ENCODE measurements around the gene DLGAP4.

DLGAP4 gene

DNA sequence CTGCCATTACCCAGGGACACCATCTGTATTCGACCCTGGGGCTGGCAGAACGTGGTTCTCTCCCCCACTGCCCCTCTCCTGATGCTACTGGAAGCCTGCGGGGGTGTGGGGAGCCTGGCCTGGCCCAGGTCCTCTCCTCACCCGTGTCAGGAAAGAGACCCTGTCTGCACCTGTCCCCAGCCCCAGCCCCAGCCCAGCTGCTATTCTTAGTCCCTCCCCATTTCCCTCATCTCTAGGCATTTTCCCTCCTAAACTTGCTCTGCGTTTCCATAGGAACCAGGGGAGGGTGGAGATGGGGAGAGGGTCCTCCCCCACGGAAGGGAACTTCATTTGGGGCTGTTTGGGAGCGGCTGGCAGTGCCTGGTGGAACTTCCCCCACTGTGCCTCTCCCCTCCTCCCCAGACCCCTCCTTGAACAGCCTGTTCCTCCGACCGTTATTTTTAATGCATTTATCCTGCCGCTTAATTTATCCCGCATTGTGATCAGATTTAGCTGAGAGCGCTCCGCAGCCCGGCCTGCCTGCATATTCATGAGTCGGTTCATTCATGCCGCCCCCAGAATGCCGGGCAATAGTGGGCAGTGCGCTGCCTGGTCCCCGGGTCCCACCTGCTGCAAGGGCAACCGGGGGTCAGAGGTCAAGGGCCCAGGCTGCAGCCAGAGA is 31.8 kb upstream of the DLGAP4 start:
- no peak for DNase-seq (ENCODE audit: low read depth)

DNA sequence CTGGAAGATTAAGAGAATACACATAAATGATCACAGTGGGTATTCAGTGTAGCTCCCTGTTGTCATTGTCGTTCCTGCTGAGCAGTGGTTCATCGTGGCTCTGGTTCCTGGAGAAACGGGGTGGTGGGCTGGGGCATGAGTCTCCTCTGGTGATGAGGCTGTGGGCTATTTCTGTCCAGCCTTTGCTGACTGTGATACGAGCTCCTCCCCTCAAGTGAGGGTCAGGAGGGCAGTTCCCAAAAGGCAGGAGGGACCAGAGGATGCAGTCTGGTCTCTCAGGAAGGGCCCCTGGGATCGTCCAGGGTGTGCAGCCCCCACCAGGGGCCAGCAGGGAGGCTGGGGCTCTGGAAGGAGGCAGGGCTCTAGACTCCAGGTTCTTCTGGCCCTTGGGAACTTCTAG is 31.1 kb upstream of the DLGAP4 start:
- no peak for DNase-seq (ENCODE audit: low read depth)

DNA sequence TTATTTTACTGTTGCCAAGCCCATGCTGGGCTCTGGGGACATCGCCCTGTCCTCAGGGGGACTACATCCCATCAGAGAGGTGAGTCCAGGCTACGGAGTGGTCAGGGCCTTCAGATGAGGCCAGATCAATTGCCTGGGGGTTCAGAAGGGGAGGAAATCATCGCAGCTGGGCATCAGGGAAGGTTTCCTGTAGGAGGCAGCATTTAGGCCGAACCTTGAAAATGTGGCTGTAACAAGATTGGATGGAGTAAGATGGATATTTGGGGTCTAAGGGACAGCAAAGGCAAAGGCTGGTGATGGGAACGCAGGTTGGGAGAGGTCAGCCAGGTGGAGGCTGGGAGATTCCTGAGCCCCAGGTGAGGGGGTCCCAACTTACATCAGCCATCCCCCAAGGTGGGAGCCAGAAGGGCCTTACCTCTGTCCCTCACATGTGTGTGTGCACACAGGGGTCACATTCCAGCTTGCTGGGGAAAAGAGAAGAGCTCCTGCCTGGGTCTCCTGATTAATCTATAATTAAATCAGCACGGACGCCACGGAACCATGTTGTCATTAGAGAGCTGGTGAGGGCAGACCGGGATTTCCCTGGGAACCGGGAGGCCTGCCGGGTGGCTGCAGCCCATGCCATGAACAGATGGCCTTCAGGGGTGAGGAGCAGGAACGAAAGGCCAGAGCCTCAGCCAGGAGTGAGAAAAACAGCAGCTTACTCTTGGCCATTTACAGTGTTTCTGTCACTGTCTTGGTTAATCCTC is 30.5 kb upstream of the DLGAP4 start:
- no peak for DNase-seq (ENCODE audit: low read depth)

DNA sequence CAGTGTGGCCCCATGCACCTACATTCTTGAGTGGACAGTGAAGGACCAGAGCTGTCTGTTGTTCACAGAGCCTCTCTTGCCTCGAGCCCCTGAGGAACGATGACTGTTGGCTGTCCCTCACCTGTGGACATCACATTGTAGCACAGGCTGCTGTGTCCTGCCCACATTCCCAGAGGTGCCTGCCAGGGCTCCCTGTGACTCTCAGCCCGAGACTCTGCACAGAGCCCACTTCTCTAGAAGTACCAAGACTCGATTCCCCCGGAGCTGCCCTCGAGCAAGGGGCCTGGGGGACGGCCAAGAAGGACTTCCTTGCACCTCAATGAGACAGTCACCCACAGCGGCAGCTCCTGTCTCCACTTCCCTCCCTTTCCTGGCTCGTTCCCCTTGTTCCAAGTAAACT is 28.6 kb upstream of the DLGAP4 start:
- DNase-seq (ENCODE audit: low read depth), result no peak

DNA sequence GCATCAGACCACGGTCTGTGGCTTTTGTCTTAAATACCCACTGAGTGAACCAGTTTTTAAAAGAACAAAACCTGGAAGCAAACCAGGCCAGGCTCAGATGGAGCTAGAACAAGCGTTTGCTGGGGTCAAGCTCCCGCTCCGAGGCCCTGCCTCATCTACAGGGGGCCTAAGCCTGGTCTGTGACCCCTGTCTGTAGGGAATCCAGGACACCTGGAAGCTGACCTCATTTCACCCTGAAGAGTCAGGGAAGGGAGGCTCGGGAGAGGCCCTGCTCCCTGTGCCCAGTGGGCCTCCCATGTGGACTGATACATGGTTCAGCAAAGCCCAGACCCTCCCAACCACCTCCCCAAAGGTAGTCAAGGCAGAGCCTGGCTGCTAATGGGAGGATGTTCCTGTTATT is 26.8 kb upstream of the DLGAP4 start:
- DNase-seq (ENCODE audit: low read depth), result no peak

DNA sequence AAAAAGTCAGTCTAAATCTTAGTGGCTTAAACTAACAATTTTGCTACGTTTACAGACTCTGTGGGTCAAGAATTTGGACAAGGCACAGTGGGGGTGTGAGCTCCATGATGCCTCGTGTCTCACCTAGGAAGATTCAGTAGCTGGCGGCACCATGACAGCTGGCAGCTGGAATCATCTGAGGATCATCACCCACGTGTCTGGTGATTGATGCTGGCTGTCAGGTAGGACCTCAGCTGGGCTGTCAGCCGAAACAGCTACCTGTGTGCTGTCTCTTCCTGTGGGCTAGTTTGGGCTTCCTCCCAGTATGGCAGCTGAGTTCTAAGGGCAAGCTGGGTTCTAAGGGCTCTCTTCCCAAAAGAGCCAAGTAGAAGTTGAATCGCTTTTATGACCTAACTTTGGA is 26.4 kb upstream of the DLGAP4 start:
- no peak for DNase-seq (ENCODE audit: low read depth)

DNA sequence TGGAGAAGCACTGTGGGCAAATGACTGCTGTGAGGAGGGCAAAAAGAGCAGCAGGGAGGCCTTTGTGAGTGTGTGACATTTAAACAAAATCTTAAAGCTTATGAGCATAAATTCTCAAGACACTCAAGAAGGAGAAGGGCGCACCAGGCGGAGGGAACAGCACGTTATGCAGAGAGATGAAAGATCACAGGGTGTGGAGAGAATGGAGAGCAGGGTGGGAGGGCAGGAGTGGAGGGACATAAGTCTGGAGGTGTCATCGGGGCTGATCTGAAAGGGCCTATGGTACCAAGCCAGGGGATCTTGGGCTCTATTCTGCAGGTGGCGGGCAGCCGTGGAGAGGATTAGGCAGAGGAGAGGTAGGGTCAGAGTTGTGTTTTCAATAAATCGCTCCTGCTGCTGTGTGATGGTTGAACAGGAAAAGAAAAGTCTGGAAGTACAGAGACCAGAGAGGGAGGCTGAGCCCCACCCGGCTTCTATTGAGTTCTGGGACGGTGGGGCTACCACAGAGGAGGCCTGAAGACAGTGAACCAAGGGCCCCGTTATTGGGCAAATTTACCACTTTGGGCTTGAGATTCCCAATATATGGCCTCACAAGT is 24.3 kb upstream of the DLGAP4 start:
- DNase-seq (ENCODE audit: low read depth), result no peak

DNA sequence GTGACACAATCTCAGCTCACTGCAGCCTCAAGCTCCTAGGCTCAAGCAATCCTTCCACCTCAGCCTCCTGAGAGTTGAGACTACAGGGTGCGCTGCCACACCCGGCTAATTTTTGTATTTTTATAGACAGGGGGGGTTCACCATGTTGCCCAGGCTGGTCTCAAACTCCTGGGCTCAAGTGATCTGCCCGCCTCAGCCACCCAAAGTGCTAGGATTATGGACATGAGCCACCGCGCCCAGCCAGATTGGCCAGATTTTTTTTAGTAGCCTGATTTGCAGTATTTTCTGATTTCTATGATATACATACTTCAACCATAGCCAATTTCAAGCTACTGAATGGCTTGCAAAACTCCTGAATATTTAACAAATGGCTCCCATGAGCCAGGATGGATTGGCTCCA is 21.4 kb upstream of the DLGAP4 start:
- no peak for DNase-seq (ENCODE audit: low read depth)

DNA sequence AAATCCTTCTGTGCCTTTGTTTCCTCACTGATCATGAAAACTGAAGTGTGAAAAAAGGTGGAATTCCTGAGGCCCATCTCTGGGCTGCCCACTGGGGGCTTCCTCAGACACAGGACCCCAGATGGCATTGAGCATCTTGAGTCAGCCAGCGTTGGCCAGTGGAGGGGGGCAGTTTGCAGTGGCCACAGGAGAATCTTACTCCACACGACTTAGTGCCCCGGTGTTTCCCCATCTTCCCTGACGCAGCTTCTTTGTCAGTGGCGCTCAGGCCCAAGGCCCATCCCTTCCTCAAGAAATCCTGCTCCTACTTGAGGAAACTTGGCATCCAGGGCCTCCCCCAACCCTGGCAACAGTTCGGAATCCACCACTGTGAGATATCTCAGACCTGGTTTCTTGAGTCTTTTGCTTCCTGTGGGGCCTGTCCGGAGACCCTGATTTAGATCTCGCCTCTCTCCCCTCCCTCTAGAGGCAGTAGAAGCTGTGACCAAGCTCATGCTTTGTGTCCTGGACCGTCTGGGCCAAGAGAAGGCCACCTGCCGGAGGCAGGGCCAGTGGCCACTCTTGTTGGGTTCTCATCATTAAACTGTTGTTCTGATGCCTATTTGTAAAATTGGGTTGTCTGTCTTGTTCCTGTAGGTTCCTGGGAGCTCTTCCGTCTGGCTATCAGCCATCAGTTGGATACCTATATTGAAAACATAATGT is 20.2 kb upstream of the DLGAP4 start:
- no peak for DNase-seq (ENCODE audit: low read depth)

DNA sequence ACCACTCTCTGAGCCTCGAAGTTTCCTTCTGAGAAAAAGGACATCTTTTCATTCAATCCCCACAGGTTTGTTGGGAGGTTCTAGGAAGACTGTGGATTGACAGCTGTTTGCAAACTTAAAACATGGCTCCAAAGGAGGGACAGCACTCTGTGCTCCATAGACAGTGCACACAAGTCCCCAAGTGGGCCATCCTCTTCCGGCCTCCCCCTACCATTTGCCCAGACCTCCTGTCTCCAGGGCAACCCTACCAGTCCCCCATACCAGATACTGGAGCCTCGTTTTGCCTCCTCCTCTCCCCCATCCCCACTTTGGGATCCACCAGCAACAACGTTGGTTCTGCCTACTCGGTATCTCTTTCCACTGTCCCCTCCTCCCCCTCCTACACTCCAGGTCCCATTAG is 8.5 kb upstream of the DLGAP4 start:
- no peak for DNase-seq (ENCODE audit: low read depth)

DNA sequence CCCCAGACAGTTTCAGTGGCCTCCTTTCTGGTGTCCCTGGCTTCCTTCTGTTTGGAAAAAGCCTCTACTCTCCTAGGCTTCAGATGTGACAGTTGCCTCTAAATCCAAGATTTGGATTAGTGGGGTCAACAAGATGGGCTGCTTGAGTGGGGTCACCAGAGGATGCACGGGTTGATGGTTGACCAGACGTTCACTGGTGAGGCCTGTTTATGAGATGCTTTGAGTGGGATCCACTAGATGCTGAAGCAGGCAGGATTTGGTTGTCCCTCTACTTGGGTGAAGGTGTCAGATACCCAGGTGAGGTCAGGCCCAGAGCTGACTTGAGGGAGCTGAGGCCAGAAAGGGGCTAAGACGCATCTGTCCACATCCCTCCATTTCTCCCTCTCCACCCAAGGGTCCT is 8.1 kb upstream of the DLGAP4 start:
- no peak for DNase-seq (ENCODE audit: low read depth)

DNA sequence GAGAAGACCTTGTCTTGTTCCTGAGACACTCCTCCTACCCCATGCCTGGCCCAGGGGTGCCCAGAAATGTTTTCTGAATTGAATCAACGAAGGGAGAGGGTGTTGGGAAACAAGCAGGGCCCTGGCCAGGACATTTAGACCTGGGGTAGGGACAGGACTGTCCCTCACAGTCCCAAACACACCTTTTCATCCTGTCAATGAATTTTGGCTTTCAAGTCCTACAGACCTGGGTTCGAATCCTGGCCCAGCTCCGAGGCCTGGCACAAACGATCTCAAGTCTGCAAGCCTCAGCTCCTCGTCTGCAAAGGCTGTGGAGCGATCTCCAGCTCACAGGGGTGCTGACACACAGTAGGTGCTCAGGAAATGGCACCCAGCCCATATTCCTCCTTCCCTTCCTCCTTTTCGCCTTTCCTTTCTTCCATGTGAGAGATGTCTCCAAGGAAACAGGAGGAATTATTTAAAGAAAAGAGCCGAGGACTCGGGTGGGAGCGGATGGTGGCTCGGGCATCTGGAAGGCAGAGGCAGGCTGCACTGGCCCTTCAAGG is 7.3 kb upstream of the DLGAP4 start:
- no peak for DNase-seq (ENCODE audit: low read depth)

DNA sequence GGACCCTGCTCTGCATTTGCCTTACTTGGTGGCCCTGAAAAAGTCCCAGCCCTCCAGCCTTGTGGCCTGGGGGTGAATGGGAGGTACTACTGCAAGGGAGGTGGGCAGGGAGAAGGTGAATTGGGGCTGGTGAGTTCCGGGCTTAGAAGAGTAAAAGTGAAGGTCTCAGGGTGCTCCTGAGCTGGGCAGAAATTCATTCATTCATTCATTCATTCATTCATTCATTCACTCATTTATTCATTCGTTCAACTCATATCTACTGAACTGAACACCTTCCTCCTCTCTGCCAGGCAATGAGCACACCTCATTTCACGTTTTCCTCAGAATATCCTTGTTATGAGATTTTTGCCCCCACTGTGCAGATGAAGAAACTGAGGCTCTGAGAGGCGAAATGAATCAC is 6.7 kb upstream of the DLGAP4 start:
- no peak for DNase-seq (ENCODE audit: low read depth)

DNA sequence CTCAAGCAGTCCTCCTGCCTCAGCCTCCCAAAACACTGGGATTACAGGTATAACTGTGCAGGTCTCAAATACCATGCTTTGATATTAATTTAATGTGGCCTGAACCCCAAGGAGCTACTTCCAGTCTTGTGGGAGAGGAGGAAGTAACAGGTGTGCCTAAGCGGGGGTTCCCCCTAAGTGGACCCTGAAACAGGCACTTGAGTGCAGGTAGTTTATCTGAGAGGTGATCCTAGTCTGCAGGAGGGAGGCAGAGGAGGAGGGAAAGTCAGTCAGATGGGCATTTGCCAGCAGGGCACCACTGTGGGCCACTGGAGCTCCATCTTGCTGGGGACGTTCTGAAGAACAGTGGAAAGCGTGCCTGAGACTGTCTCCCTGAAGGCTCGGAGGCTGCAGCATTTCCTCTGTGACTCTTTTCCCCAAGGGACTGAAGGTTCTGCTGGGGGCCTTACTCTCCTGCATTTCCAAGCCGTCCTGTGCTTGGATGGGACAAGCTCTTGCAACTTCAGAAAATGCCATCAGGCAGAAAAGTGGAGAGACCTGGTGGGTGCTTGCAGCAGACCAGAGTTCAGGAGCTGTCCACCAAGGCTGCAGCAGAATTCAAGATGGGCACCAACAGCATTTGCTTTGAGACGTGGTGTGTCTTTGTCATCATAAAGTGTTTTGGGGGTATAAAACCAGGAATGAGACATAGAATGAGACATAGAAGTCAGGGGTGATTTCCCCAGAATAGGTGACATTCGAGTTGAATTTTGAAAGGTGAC is 4.6 kb upstream of the DLGAP4 start:
- DNase-seq (ENCODE audit: low read depth), result no peak

DNA sequence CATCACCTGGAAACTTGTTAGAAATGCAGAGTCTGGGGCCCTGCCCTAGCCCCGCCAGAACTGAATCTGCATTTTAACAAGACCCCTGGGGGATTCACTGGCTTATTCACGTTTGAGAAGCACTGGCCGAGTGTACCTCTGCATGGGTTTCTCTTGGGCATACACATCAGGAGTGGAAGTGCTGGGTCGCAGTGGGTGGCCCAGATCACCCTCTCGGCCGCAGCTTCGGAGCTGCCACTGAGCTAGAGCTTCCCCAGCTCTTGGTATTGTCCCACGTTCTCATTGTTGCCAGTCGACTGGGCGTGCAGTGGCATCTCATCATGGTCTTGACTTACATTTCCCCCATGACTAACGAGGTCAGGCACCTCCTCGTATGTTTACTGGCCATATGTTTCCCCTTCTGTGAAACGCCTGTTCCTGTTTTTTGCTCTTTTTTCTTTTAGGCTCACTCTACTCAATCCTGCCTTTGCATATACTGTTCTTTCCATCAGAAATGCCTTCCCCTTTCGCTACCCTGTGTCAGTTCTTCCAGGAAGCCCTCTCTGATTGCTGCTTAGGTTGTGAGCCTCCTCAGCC is 3.0 kb upstream of the DLGAP4 start:
- no peak for DNase-seq (ENCODE audit: low read depth)

DNA sequence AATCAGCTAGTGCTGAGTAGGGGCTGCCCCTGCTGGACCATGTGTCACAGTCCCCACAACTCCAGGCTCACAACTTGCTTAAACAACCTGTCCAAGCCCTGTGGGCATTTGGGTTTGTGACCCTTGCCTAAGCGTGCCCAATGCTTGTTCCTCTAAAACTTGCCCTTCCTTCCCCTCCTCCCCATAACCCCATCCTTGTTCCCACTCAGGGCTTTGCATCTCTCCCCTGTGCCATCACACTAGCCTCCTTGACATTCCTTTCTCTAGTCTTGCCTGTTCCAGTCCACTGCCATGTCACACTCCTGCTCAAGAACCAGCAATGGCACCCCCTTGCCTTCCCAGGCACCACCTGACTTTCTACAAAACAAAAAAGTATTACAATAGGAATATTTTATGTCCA is 2.3 kb upstream of the DLGAP4 start:
- no peak for DNase-seq (ENCODE audit: low read depth)

DNA sequence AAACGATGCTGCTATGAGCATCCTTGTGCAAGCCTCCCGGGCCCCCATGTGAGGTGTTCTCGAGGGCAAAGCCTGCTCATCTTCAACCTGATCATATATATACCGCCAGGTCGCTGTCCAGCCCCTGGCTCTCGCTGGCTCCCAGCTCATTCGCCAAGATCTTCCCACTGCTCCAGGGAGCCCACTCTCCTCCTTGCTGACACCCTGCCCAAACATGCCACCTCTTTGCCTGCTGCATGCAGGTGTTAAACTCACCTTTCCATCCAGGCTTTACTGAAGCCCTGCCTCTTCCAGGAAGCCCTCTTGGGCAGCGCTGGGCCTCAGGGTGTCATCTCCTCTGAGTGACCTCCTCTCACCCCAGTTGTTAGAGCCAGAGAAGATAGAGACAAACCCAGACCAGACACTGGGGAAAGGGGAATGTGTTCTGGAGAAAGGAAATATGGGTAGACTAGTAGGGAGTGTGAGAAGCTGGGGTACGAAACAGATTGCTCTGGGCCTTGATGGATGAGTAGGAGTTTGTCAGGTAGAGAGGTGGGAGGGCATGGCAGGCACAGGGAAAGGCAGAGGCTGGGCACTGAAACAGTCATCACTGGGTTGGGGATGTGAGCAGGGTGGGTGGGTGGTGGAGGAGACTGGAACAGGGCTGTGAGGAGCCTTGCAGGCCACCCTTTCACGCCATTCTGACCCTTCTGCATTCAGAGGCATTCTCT is 1.2 kb upstream of the DLGAP4 start:
- no peak for DNase-seq (ENCODE audit: low read depth)

DNA sequence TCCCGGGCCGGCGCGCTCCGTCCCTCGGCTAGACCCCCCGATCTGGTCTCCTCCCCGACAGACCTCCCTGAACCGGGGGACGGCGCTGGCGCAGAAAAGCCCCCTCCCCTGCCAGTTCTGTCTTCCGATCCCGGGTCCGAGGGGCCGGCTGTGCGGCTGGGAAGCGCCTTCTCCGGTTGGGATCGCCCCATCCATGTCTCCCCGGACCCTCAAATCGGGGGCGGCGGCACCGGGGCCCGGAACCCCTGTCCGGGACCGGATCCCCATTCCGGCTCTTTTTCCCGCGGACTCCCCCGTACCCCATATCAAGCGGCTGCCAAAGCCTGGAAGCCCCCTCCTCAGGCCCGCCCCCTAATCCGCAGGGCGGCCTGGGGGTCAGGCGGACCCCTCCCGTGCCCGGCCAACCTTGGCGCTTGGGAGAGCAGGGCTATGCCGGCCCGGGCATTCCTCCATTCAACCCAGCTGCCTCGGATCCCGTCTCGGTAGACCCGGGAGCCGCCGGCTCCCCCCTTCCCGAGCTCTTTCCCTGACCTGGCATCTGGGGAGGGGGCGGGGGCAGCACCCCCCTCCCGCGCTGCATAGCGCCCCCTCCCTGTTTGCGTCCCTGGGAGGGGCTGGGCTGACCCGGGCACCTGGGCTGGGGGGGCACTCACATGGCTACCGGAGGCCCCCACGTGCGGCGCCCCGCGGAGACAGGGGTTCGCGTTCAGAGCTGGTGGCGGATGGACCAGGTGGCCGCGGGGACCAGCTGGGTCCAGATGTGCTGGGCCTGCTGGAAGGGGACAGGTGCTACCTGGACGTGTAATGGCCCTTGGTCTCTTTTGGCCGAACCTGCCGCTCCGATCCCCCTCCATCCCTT is 643 bp downstream of the DLGAP4 start:
- no peak for DNase-seq (ENCODE audit: low read depth)

DNA sequence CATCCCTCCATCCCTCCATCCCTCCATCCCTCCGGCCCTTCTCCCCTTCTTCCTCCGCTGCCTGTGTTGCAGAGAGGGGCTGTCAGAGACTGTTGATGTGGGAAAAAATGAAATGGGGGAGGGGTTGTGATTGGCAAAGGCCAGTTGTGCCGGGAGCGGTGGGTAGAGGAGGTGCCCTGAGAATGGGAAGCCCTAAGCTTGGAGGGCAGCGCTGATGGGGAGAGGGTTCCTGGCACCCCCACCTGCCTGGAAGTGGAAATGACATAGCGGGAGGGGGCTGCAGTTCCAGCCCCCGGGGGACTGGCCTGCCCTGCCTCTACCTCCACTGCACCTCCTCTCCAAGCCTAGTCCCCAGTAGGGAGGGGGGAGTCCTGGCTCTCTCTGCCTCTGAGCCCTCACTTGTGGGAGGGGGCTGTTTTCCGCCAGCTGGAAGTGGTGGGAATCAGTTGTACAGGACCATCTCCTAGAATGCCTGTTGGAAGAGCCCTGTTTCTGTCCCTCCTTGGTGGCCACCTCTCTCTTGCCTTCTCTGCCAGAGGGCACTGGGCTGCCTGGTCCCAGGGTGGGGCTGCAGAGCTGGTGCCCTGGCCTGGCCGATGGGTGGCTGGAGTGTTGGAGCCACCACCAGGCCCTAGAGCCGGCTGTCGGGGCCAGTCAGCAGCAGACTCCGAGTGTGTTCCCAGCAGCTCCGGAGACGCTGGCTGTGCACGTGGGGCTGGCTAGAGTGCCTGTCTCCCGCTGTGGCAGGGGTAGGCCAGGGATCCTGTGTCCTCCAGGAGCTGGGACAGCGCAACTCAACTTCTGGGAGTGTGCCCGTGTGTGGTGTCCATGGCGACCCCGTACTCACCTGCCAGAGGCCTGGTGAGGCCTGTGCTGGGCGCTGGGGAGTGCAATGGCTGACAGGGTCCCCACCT is 1.5 kb downstream of the DLGAP4 start:
- DNase-seq (ENCODE audit: low read depth), result no peak
